Neutrophil (primary cell): Measurements from ENCODE around the gene STAB1.

Source experiments
- H3K27ac ChIP-seq: fragments of 200-600 bp; sonication (generic); 2 replicates; pipeline ENCODE4 v1.5.1; 2016; ENCODE audit warnings: mild to moderate bottlenecking, moderate library complexity
- H3K27me3 ChIP-seq: fragments of 200-600 bp; sonication (generic); 2 replicates; pipeline ENCODE4 v1.6.0; 2016; ENCODE audit warnings: mild to moderate bottlenecking
- H3K36me3 ChIP-seq: fragments of 200-600 bp; sonication (generic); 2 replicates; pipeline ENCODE4 v1.5.1; 2017
- H3K4me1 ChIP-seq, 2 experiments: fragments of 200-600 bp in 1 of 2; sonication (generic) in 1 of 2; 1 replicate in 1 of 2; 2 replicates in 1 of 2; pipeline versions ENCODE4 v1.5.1 to v1.6.1; 2013 to 2016; ENCODE audit warnings: low read depth in 1 of 2, low read length in 1 of 2, mild to moderate bottlenecking in 1 of 2, moderate library complexity in 1 of 2; ENCODE audit not compliant: control insufficient read depth in 1 of 2, insufficient read depth in 1 of 2
- H3K4me3 ChIP-seq, 2 experiments: fragments of 200-600 bp in 1 of 2; sonication (generic) in 1 of 2; 1 replicate in 1 of 2; 2 replicates in 1 of 2; pipeline ENCODE4 v1.5.1; 2013 to 2016; ENCODE audit warnings: low read depth in 1 of 2, low read length in 1 of 2, mild to moderate bottlenecking in 1 of 2, moderate library complexity in 1 of 2
- H3K9me3 ChIP-seq: fragments of 200-600 bp; sonication (generic); 2 replicates; pipeline ENCODE4 v1.5.1; 2016
- CTCF ChIP-seq: fragments of 200-600 bp; sonication (generic); IDR thresholded peaks from 2 replicates; pipeline ENCODE4 v1.5.1; 2016; ENCODE audit warnings: antibody characterized with exemption

Gene STAB1

GRCh38 chr3:52568069-52568468, 72.9 kb downstream of the STAB1 start:
- Histone ChIP-seq H3K4me3 (no peak overlapping the region), H3K27me3 (no peaks in the 10 kb centered on the region), H3K9me3 (no peaks in the 10 kb centered on the region), H3K4me1 (no peaks in the 10 kb centered on the region), H3K36me3 (peaks cover 47% of the 10 kb centered on the region), H3K27ac (no peak overlapping the region)
- no peak for TF ChIP-seq CTCF

GRCh38 chr3:52570076-52570475, 74.9 kb downstream of the STAB1 start:
- Histone ChIP-seq H3K27ac (no peak overlapping the region), H3K4me1 (no peaks in the 10 kb centered on the region), H3K9me3 (no peaks in the 10 kb centered on the region), H3K36me3 (peaks cover 56% of the 10 kb centered on the region), H3K4me3 (no peak overlapping the region), H3K27me3 (no peaks in the 10 kb centered on the region)
- no peak for TF ChIP-seq CTCF

- no peak overlapping the region for H3K27ac ChIP-seq
- no peak for TF ChIP-seq CTCF
- no peaks in the 10 kb centered on the region for H3K9me3 ChIP-seq
- no peaks in the 10 kb centered on the region for H3K27me3 ChIP-seq
- no peak overlapping the region for H3K4me3 ChIP-seq
- peaks cover 68% of the 10 kb centered on the region for H3K36me3 ChIP-seq
- no peaks in the 10 kb centered on the region for H3K4me1 ChIP-seq
Measured at GRCh38 chr3:52572221-52572620, 77.1 kb downstream of the STAB1 start.
